ENCODE results near the gene KIRREL3. TPM values are rescaled to one million over a fixed set of nuclear protein-coding genes. Genes with fewer than 3 reads are reported as not detected.

The KIRREL3 gene
- total RNA-seq, 2 experiments from 2014 or later, result not detected

DNA sequence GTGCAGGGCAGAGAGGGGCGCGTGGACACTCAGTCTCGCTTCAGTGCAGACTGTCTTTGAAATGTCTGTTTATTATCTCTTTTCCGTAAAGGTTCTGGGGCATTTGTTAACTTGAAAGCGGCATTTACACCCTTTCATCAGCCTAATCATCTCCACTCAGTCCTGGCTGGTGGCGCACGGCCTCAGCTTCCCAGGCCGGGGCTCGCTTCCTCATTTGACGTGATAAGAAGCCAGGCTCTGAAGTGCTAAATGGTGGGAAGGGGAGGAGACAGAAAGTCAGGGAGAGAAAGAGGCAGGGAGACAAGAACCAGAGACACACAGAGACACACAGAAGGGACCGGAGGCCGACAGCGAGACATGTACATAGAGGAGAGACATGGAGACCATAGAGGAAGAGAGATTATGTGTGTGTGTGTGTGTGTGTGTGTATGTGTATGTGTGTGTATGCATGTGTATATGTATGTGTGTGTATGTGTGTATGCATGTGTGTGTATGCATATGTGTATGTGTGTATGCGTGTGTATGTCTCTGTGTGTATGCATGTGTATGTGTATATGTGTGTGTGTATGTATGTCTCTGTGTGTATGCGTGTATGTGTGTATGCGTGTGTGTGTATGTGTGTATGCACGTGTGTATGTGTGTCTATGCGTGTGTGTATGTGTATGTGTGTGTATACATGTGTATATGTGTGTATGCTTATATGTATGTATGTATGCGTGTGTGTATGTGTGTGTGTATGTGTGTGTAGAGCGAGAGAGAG is 543.6 kb downstream of the KIRREL3 start:
- H3K9me3 Mint-ChIP-seq, result no peaks in the 10 kb centered on the region
- Histone ChIP-seq H3K27me3 (ENCODE audit: control insufficient read depth in 1 of 2, insufficient read depth in 2 of 2, low read length in 2 of 2) (no peaks in the 10 kb centered on the region), H3K36me3 (ENCODE audit: insufficient read depth, low read length) (no peaks in the 10 kb centered on the region), H3K4me3 (ENCODE audit: low read length) (no peak overlapping the region), H3K27ac (ENCODE audit: low read depth in 1 of 2, low read length in 2 of 2) (no peak overlapping the region), H3K4me1 (ENCODE audit: insufficient read depth, low read length) (no peaks in the 10 kb centered on the region), H3K9me3 (ENCODE audit: control insufficient read depth in 1 of 2, insufficient read depth in 1 of 2, low read length in 2 of 2) (no peaks in the 10 kb centered on the region)
- TF ChIP-seq, protein P1, sequence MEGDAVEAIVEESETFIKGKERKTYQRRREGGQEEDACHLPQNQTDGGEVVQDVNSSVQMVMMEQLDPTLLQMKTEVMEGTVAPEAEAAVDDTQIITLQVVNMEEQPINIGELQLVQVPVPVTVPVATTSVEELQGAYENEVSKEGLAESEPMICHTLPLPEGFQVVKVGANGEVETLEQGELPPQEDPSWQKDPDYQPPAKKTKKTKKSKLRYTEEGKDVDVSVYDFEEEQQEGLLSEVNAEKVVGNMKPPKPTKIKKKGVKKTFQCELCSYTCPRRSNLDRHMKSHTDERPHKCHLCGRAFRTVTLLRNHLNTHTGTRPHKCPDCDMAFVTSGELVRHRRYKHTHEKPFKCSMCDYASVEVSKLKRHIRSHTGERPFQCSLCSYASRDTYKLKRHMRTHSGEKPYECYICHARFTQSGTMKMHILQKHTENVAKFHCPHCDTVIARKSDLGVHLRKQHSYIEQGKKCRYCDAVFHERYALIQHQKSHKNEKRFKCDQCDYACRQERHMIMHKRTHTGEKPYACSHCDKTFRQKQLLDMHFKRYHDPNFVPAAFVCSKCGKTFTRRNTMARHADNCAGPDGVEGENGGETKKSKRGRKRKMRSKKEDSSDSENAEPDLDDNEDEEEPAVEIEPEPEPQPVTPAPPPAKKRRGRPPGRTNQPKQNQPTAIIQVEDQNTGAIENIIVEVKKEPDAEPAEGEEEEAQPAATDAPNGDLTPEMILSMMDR (IDR thresholded peaks at IDR 0.05), result no peak
- intact Hi-C loops (cut with DNase I, micrococcal nuclease), result no loop called here
- no peaks in the 10 kb centered on the region for H3K27me3 Mint-ChIP-seq
- H3K27ac Mint-ChIP-seq, result no peak overlapping the region
- DNase-seq (no peak), ATAC-seq (ENCODE audit: poor library complexity) (no peak)
- H3K4me3 Mint-ChIP-seq, result no peak overlapping the region
- H3K4me1 Mint-ChIP-seq (ENCODE audit: low read depth), result no peaks in the 10 kb centered on the region
- POLR2A ChIA-PET, result no interaction called here
- no peaks in the 10 kb centered on the region for H3K36me3 Mint-ChIP-seq (ENCODE audit: low read depth)
- CTCF ChIA-PET, result no interaction called here

DNA sequence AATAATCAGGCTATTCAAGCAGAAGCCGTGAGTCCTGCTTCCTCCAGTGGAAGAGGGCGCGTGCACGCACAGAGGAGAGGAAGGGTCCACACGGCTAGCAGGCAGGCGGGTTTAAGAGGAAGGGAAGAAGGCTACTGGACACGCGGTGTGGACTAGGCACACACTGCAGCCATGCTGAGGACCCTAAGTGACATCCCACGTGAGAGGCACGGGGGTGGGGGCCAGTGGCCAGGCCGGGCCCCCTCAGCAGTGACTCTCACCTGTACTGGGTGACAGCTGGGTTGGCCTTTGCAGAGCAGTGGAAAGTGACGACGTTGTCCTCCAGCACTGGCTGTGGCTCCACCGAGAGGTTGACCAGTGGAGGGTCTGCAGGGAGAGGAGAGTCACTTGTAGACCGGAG is 544.5 kb downstream of the KIRREL3 start:
- Mint-ChIP-seq H3K9me3 (no peaks in the 10 kb centered on the region), H3K4me3 (no peak overlapping the region), H3K27me3 (no peaks in the 10 kb centered on the region), H3K36me3 (ENCODE audit: low read depth) (no peaks in the 10 kb centered on the region), H3K4me1 (ENCODE audit: low read depth) (no peaks in the 10 kb centered on the region), H3K27ac (no peak overlapping the region)
- DNase-seq (no peak), ATAC-seq (ENCODE audit: poor library complexity) (no peak)
- no peaks in the 10 kb centered on the region for H3K4me1 ChIP-seq (ENCODE audit: insufficient read depth, low read length)
- CTCF ChIA-PET, result no interaction called here
- TF ChIP-seq, protein P1 (IDR thresholded peaks at IDR 0.05), result no peak
- H3K27ac ChIP-seq (ENCODE audit: low read depth in 1 of 2, low read length in 2 of 2), result no peak overlapping the region
- no peaks in the 10 kb centered on the region for H3K27me3 ChIP-seq (ENCODE audit: control insufficient read depth in 1 of 2, insufficient read depth in 2 of 2, low read length in 2 of 2)
- H3K9me3 ChIP-seq (ENCODE audit: control insufficient read depth in 1 of 2, insufficient read depth in 1 of 2, low read length in 2 of 2), result no peaks in the 10 kb centered on the region
- POLR2A ChIA-PET, result no interaction called here
- H3K36me3 ChIP-seq (ENCODE audit: insufficient read depth, low read length), result no peaks in the 10 kb centered on the region
- intact Hi-C loops (cut with DNase I, micrococcal nuclease), result no loop called here
- H3K4me3 ChIP-seq (ENCODE audit: low read length), result no peak overlapping the region

DNA sequence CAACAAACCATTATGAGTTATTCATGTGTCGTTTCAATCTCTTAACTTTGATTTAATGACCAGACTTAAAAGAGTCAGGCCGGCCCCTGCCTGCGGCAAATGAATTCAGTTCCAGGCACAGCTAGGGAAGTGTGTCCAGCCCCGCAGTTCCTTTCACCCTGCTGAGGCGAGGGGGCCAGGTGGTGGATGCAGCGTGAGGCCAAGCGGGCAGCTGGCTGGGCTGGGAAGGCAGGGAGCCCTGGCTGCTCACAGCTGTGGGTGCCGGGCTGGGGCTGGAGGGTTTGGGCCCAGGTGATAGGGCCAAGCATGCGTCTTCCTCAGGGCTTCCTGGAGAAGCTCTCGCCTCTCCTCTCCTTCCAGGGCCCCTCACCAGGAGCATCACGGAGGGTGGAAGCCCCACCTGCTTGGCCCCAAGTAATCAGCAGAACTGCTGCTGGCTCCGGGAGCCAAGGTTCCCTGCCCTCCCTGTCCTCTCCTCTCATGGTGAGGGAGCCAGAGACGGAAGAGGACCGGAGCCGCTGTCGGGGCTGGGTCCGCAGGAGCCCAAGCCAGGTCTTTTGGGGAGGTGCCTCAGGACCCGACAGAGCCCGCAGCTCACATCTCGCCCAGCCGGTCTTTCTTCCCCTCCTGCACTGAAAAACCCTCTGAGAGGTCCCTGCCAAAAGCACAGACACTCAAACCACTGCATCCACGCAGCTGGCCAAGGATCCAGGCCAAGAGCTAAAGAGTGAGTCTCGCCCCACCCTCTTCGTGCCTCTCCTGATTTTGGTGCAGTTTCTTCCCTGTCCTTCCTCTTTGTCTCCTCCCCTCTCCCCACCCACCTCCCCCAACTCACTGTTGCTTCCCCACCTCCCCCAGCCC is 548.1 kb downstream of the KIRREL3 start:
- no peak overlapping the region for H3K27ac ChIP-seq (ENCODE audit: low read depth in 1 of 2, low read length in 2 of 2)
- H3K36me3 ChIP-seq (ENCODE audit: insufficient read depth, low read length), result no peaks in the 10 kb centered on the region
- H3K4me1 Mint-ChIP-seq (ENCODE audit: low read depth), result no peaks in the 10 kb centered on the region
- H3K9me3 ChIP-seq (ENCODE audit: control insufficient read depth in 1 of 2, insufficient read depth in 1 of 2, low read length in 2 of 2), result peaks cover 0 to 10% of the 10 kb centered on the region in 2 experiments
- no peak overlapping the region for H3K4me3 ChIP-seq (ENCODE audit: low read length)
- intact Hi-C loops (cut with DNase I, micrococcal nuclease), result no loop called here
- no peaks in the 10 kb centered on the region for H3K36me3 Mint-ChIP-seq (ENCODE audit: low read depth)
- ATAC-seq (ENCODE audit: poor library complexity) (no peak), DNase-seq (no peak)
- no peak overlapping the region for H3K4me3 Mint-ChIP-seq
- H3K27me3 Mint-ChIP-seq, result no peaks in the 10 kb centered on the region
- ChIA-PET CTCF (no interaction called here), POLR2A (no interaction called here)
- TF ChIP-seq, protein P1 (IDR thresholded peaks at IDR 0.05), result no peak
- peaks cover 2% of the 10 kb centered on the region for H3K9me3 Mint-ChIP-seq
- no peak overlapping the region for H3K27ac Mint-ChIP-seq
- H3K4me1 ChIP-seq (ENCODE audit: insufficient read depth, low read length), result no peaks in the 10 kb centered on the region
- H3K27me3 ChIP-seq (ENCODE audit: control insufficient read depth in 1 of 2, insufficient read depth in 2 of 2, low read length in 2 of 2), result no peaks in the 10 kb centered on the region

All from CD4-positive, alpha-beta T cell (primary cell).